ENCODE results near the gene TSPEAR.

DNA sequence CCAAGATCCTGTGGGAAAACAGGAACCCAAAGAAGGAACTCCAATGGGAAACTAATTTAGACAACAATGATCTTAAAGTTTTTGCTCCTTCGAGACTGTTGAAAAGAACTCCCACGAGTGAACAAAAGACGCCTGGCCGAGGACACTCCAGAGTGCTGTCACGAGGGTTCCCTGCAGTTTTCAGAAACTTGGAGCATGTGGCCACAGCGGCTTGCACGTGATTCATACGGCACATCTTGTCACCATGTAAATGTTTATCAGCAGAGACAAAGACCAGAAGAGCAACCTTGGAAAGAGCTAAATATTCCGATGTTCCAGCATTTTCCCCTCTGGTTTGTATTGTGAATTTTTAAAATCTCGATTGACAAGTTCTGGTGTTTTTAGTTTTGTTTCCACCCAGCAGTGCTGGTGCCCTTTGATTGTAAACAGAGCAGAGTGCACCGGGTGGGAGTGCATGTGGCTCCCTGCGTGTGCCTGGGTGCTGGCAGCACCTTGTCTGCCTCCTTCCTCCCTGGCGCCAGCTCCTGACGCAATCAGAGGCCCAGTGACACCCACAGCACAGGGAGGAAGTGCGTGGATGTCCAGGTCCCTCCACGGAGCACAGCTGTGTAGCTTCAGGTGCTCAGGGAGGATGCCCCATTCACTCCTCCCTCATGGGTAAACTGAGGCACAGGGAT is 233.1 kb downstream of the TSPEAR start:
- no peak for TF ChIP-seq PATZ1 (CRISPR knock-in tag; IDR thresholded peaks at IDR 0.05; ENCODE audit: borderline replicate concordance)
- no peak for TF ChIP-seq TCF4 (CRISPR knock-in tag; IDR thresholded peaks at IDR 0.05; ENCODE audit: borderline replicate concordance)
- no peak for TF ChIP-seq BACH2 (CRISPR knock-in tag; IDR thresholded peaks at IDR 0.05; ENCODE audit: borderline replicate concordance)
- no peak for TF ChIP-seq CREB5 (CRISPR knock-in tag; IDR thresholded peaks at IDR 0.05; ENCODE audit: low read depth)
- no peak for TF ChIP-seq ARNTL (CRISPR knock-in tag; IDR thresholded peaks at IDR 0.05; ENCODE audit: borderline replicate concordance, low read depth)
- TF ChIP-seq OSR1 (CRISPR knock-in tag; IDR thresholded peaks at IDR 0.05): no peak

Measured in SK-N-SH treated with all-trans-retinoic acid at 6 μM for 48 hours (cell line).